HFF-Myc (cell line): Measurements from ENCODE around the gene GPR108.

Source experiments
- DNase-seq: peaks from one replicate; pipeline ENCODE4 v3.0.0-alpha.2; 2011; ENCODE audit warnings: low read depth; ENCODE audit errors: extremely low read depth
- H3K4me3 ChIP-seq: replicated peaks from 2 replicates; pipeline ENCODE4 v1.5.1; 2011; ENCODE audit warnings: low read depth, mild to moderate bottlenecking, control low read depth, low read length
- CTCF ChIP-seq: IDR thresholded peaks from 2 replicates; pipeline ENCODE4 v1.5.1; 2012; ENCODE audit warnings: mild to moderate bottlenecking, low read depth, low read length, control low read depth; ENCODE audit errors: missing control alignments

GPR108 gene

GRCh38 chr19:6739883-6740588 lies 2.7 kb upstream of the GPR108 start:
- H3K4me3 ChIP-seq = peak overlapping the region; percentile 87
- no peak for TF ChIP-seq CTCF
- no peak for DNase-seq

GRCh38 chr19:6739390-6739882 lies 2.1 kb upstream of the GPR108 start, which contains the start of gene TRIP10:
Gene TRIP10, plus strand, starts transcription at chr19:6739680. Its CDS starts 82 bp downstream, at chr19:6739762.
- no peak for TF ChIP-seq CTCF
- no peak for DNase-seq
- peak within 1 kb of the TSS; percentile 87 for H3K4me3 ChIP-seq

- peak; percentile 77 for DNase-seq
- peak overlapping the region; percentile 45 for H3K4me3 ChIP-seq
- TF ChIP-seq CTCF = no peak
Observed at GRCh38 chr19:6738787-6739389, 1.5 kb upstream of the GPR108 start.

GRCh38 chr19:6737873-6738786 lies 750 bp upstream of the GPR108 start:
- peak overlapping the region; percentile 45 for H3K4me3 ChIP-seq
- DNase-seq = no peak
- peak; percentile 65 for TF ChIP-seq CTCF

GRCh38 chr19:6736917-6737283 lies 480 bp downstream of the GPR108 start:
- TF ChIP-seq CTCF = no peak
- peak overlapping the region; percentile 77 for H3K4me3 ChIP-seq
- no peak for DNase-seq

- peak; percentile 71 for TF ChIP-seq CTCF
- peak; percentile 66 for DNase-seq
- H3K4me3 ChIP-seq = peak overlapping the region; percentile 77
Observed at GRCh38 chr19:6736169-6736916, 1.0 kb downstream of the GPR108 start.
